MM.1S (cell line): ENCODE results near the gene KLF15.

Experiments used
- DNase-seq: peaks from one replicate; pipeline ENCODE4 v3.0.0-alpha.2; 2015
- H2AFZ ChIP-seq: fragments of 300-600 bp; sonication (generic); 2 replicates; pipeline ENCODE4 v1.6.0; 2016; ENCODE audit warnings: antibody characterized with exemption, low read length
- H3F3A ChIP-seq: fragments of 300-600 bp; sonication (generic); 2 replicates; pipeline ENCODE4 v1.6.1; 2016; ENCODE audit warnings: mild to moderate bottlenecking, antibody characterized with exemption, low read length, moderate library complexity, mixed read lengths; ENCODE audit not compliant: insufficient read depth
- H3K27ac ChIP-seq: fragments of 300-600 bp; sonication (generic); 2 replicates; pipeline ENCODE4 v1.5.1; 2016; ENCODE audit warnings: mild to moderate bottlenecking, low read length
- H3K27me3 ChIP-seq: fragments of 300-600 bp; sonication (generic); replicated peaks from 2 replicates; pipeline ENCODE4 v1.6.0; 2016; ENCODE audit warnings: low read length; ENCODE audit not compliant: insufficient read depth
- H3K36me3 ChIP-seq: fragments of 300-600 bp; sonication (generic); replicated peaks from 2 replicates; pipeline ENCODE4 v1.6.1; 2016; ENCODE audit warnings: mild to moderate bottlenecking, low read length, mixed read lengths; ENCODE audit not compliant: insufficient read depth
- H3K4me1 ChIP-seq: fragments of 300-600 bp; sonication (generic); 2 replicates; pipeline ENCODE4 v1.6.1; 2016; ENCODE audit warnings: low read length, mixed read lengths
- H3K4me2 ChIP-seq: fragments of 300-600 bp; sonication (generic); 2 replicates; pipeline ENCODE4 v1.6.0; 2016; ENCODE audit warnings: low read depth, low read length
- H3K4me3 ChIP-seq: fragments of 300-600 bp; sonication (generic); 2 replicates; pipeline ENCODE4 v1.5.1; 2016; ENCODE audit warnings: low read length, mixed read lengths
- H3K79me2 ChIP-seq: fragments of 300-600 bp; sonication (generic); 2 replicates; pipeline ENCODE4 v1.6.1; 2016; ENCODE audit warnings: mixed run types, low read length, mixed read lengths
- H3K9ac ChIP-seq: fragments of 300-600 bp; sonication (generic); 2 replicates; pipeline ENCODE4 v1.6.1; 2016; ENCODE audit warnings: low read length, mixed read lengths
- H3K9me2 ChIP-seq: fragments of 300-600 bp; sonication (generic); replicated peaks from 2 replicates; pipeline ENCODE4 v1.6.1; 2016; ENCODE audit warnings: mild to moderate bottlenecking, low read length, mixed read lengths; ENCODE audit not compliant: insufficient read depth
- H3K9me3 ChIP-seq: fragments of 300-600 bp; sonication (generic); replicated peaks from 2 replicates; pipeline ENCODE4 v1.6.1; 2016; ENCODE audit warnings: mild to moderate bottlenecking, low read length, mixed read lengths; ENCODE audit not compliant: insufficient read depth
- H4K20me1 ChIP-seq: fragments of 300-600 bp; sonication (generic); 2 replicates; pipeline ENCODE4 v1.6.1; 2016; ENCODE audit warnings: mild to moderate bottlenecking, low read length, moderate library complexity, mixed read lengths; ENCODE audit not compliant: insufficient read depth
- EZH2 ChIP-seq: fragments of 300-600 bp; sonication (generic); optimal IDR thresholded peaks from 2 replicates; pipeline ENCODE3; 2017; ENCODE audit warnings: low read depth, mild to moderate bottlenecking, antibody characterized with exemption, low read length, mixed read lengths
- EZH2phosphoT487 ChIP-seq: fragments of 300-600 bp; sonication (generic); IDR thresholded peaks from 2 replicates; pipeline ENCODE4 v1.6.1; 2018; ENCODE audit warnings: antibody characterized with exemption, low read length
- TF ChIP-seq, protein P1 (sequence below): fragments of 300-600 bp; sonication (generic); IDR thresholded peaks from 2 replicates; pipeline ENCODE4 v1.5.1; 2016; ENCODE audit warnings: antibody characterized with exemption, low read length, mixed read lengths

KLF15 gene

DNA sequence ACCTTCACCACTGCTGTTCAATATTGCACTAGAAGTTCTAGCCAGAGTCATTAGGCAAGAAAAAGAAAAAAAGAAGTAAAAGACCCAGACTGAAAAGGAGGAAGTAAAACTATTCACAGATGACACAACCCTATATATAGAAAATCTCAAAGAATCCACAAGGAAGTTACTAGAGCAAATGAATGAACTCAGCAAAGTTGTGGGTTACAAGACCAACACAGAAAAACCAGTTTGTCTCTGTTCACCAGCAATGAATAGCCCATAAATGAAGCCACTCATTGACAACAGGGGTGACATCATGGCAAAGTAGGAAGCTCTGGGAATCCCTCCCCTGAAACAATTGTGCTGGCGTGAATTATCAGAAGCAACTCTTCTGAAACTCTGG lies 42.1 kb upstream of the KLF15 start:
- H3K79me2 ChIP-seq: no peaks in the 10 kb centered on the region
- no peaks in the 10 kb centered on the region for H4K20me1 ChIP-seq
- no peaks in the 10 kb centered on the region for H3K36me3 ChIP-seq
- H3K4me3 ChIP-seq: 0 out of 2 replicates have a peak overlapping the region, but pooled peaks have one; percentile 6
- no peaks in the 10 kb centered on the region for H3K9me2 ChIP-seq
- peak overlapping the region; percentile 46 for H3K4me2 ChIP-seq
- peaks cover 21% of the 10 kb centered on the region for H3F3A ChIP-seq
- H3K9ac ChIP-seq: peak overlapping the region; percentile 47; the same call in 1 of the 2 replicates
- no peaks in the 10 kb centered on the region for H3K9me3 ChIP-seq
- TF ChIP-seq EZH2: no peak
- TF ChIP-seq EZH2phosphoT487: no peak
- TF ChIP-seq, protein P1, sequence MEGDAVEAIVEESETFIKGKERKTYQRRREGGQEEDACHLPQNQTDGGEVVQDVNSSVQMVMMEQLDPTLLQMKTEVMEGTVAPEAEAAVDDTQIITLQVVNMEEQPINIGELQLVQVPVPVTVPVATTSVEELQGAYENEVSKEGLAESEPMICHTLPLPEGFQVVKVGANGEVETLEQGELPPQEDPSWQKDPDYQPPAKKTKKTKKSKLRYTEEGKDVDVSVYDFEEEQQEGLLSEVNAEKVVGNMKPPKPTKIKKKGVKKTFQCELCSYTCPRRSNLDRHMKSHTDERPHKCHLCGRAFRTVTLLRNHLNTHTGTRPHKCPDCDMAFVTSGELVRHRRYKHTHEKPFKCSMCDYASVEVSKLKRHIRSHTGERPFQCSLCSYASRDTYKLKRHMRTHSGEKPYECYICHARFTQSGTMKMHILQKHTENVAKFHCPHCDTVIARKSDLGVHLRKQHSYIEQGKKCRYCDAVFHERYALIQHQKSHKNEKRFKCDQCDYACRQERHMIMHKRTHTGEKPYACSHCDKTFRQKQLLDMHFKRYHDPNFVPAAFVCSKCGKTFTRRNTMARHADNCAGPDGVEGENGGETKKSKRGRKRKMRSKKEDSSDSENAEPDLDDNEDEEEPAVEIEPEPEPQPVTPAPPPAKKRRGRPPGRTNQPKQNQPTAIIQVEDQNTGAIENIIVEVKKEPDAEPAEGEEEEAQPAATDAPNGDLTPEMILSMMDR: no peak
- H3K27me3 ChIP-seq: no peaks in the 10 kb centered on the region
- peak overlapping the region; percentile 51 for H2AFZ ChIP-seq
- peaks cover 28% of the 10 kb centered on the region for H3K4me1 ChIP-seq
- peak overlapping the region; percentile 84 for H3K27ac ChIP-seq
- peak; percentile 71 for DNase-seq

DNA sequence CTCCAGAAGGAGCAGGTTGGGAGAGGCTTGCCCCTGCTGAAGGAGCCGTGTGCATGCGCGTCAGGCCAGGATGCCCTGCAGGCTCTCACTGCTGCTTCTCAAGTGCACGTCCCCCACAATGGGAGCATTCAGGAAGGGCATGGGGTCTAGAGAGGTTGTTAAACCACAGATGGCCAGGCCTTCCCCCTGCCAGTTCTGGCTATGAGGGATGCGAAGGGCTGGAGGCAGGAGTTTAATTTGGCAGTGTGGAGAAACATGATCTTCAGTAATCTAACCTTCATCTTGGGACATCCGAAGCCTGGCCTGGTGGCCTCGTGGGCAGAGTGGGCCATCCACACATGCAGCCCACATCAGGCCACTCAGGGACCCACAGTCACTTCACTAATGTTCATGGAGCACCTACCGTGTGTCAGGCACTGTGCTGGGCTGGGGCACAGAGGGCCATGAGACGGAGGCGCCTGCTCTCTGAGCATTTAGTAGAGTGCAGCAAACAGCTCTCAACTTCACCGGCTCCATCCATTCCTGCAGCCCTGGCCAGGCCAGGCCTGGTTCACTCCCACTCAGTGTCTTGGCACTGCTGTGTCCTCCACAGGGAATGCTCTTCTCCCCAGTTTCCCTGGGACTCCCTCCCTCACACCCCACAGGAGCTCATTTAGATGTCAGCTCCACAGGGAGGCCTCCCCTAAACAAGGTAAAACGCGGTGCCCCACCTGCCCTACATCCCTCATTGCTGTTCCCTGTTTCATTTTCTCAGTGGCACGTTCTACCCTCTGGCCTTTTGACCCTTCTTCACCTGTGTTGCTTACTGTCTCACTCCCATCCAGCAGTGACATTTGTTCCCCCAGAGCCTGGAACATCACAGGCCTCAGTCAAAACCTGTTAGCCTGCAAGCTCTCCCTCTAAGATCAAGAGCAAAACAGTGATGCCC lies 41.5 kb upstream of the KLF15 start:
- peak overlapping the region; percentile 84 for H3K27ac ChIP-seq
- no peak for TF ChIP-seq EZH2
- TF ChIP-seq EZH2phosphoT487: no peak
- TF ChIP-seq, protein P1: no peak
- peak overlapping the region; percentile 46 for H3K4me2 ChIP-seq

DNA sequence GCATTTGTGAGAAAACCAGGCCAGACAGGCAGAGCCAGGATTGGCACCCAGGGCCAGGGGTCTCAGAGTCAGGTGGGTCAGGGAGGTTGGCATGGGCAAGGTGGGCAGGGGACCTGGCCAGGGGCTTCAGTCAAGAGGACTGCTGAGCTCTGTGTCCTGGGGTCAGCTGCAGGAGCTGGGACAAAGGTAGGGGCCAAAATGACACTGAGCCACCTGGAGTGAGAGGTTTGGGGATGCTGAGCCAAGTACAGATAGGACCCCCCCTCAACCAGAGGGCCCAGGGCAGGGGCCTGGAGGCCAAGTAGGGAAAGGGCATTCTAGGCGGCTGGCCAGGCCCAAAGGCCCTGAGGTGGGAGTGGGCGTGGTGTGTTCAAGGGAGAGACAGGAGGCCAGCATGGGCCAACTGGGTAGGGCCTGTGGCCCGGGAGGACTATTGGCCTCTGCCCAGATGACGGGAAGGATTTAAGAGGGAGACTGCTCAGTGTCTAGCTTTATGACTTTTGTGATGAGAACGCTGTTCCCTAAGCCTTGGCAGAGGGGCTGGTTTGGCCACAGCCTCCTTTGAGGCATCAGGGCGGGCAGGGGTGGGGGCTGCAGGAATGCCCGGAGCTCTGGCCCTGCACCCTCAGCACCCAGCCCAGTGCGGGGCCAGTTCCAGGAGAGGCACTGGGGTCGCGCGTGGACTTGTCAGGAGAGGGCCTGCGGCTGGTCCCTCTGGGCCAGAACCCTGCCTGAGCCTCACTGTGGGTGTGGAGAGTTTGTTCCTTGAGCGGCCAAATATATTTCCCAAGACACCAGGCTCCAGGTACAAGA lies 40.6 kb upstream of the KLF15 start:
- H3F3A ChIP-seq: peaks cover 21% of the 10 kb centered on the region
- no peaks in the 10 kb centered on the region for H3K9me2 ChIP-seq
- no peaks in the 10 kb centered on the region for H4K20me1 ChIP-seq
- H3K36me3 ChIP-seq: no peaks in the 10 kb centered on the region
- no peaks in the 10 kb centered on the region for H3K27me3 ChIP-seq
- peak overlapping the region; percentile 84; the same call in 1 of the 2 replicates for H3K27ac ChIP-seq
- peaks cover 35% of the 10 kb centered on the region for H3K4me1 ChIP-seq
- H3K4me3 ChIP-seq: no peak overlapping the region
- no peak overlapping the region for H3K9ac ChIP-seq
- H3K9me3 ChIP-seq: no peaks in the 10 kb centered on the region
- TF ChIP-seq EZH2: no peak
- H3K4me2 ChIP-seq: no peak overlapping the region
- H3K79me2 ChIP-seq: no peaks in the 10 kb centered on the region
- DNase-seq: no peak
- no peak overlapping the region for H2AFZ ChIP-seq

More for the DNA sequence above, 41.5 kb upstream of the KLF15 start:
- H3K9me3 ChIP-seq: no peaks in the 10 kb centered on the region
- H3K4me1 ChIP-seq: peaks cover 28% of the 10 kb centered on the region
- no peaks in the 10 kb centered on the region for H4K20me1 ChIP-seq
- H3F3A ChIP-seq: peaks cover 21% of the 10 kb centered on the region
- no peaks in the 10 kb centered on the region for H3K36me3 ChIP-seq
- H3K27me3 ChIP-seq: no peaks in the 10 kb centered on the region
- peak overlapping the region; percentile 47 for H3K9ac ChIP-seq
- no peaks in the 10 kb centered on the region for H3K9me2 ChIP-seq
- no peak overlapping the region for H3K4me3 ChIP-seq
- H2AFZ ChIP-seq: peak overlapping the region; percentile 51
- DNase-seq: peak; percentile 40
- H3K79me2 ChIP-seq: no peaks in the 10 kb centered on the region
